ENCODE data around the gene ABHD17C.

DNA sequence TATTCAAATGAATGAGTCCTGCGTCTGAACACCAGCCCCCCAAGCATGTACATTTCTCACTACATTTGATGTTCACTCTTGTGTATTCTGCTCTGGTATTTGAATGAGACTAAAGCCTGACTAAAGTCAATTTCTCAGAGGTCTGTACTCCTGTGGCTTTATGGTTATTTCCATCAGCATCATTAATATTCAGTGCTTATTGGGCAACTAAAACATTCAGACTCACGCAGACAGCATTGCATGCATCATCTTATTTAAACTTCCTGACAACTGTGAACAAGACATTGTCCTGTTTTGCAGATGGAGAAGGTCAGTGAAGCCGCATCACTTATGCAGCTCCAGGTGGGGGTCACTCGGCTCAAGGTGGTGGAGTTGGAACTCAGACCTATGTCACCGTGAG, 95.1 kb downstream of the ABHD17C start:
- no peak for TF ChIP-seq REST (IDR thresholded peaks at IDR 0.05; ENCODE audit: insufficient read depth in 1 of 2, low read depth in 2 of 2, low read length in 2 of 2)
- no peak for TF ChIP-seq POLR2AphosphoS5 (IDR thresholded peaks at IDR 0.05; ENCODE audit: low read depth, low read length)
- TF ChIP-seq SIN3A (IDR thresholded peaks at IDR 0.05; ENCODE audit: borderline replicate concordance, insufficient read depth, low read length): no peak
- no peak for TF ChIP-seq FOXP2 (optimal IDR thresholded peaks at IDR 0.05; ENCODE audit: borderline replicate concordance, extremely low read depth, extremely low read length, insufficient read depth)
